Fibroblast of skin of abdomen (primary cell): ENCODE results near the gene RBBP9.
"Not testable (repeated sequence)": the region's sequence is repeated elsewhere in the genome, so short reads cannot be mapped to it uniquely, and the experiment has no call there.

Experiments used
- DNase-seq: peaks from one replicate; pipeline ENCODE4 v3.0.0-alpha.2; 2013

Gene RBBP9

GRCh38 chr20:18504479-18505060 lies 7.5 kb upstream of the RBBP9 start:
- DNase-seq: peak; percentile 13

- not testable (repeated sequence) for DNase-seq
Measured at GRCh38 chr20:18501672-18502071, 4.6 kb upstream of the RBBP9 start.

- DNase-seq: no peak
Measured at GRCh38 chr20:18497603-18498002, 578 bp upstream of the RBBP9 start.

- peak; percentile 3 for DNase-seq
Measured at GRCh38 chr20:18496042-18496441, 983 bp downstream of the RBBP9 start.

GRCh38 chr20:18488301-18488700 lies 8.7 kb downstream of the RBBP9 start:
- DNase-seq: no peak

- DNase-seq: no peak
Measured at GRCh38 chr20:18481596-18481995, 15.4 kb downstream of the RBBP9 start.

- no peak for DNase-seq
Measured at GRCh38 chr20:18477821-18478220, 19.2 kb downstream of the RBBP9 start.

GRCh38 chr20:18477218-18477617 lies 19.8 kb downstream of the RBBP9 start:
- no peak for DNase-seq

GRCh38 chr20:18466894-18467730 lies 29.9 kb downstream of the RBBP9 start, which contains the start of the genes DZANK1 and POLR3F:
Gene DZANK1 (minus strand): TSS chr20:18467030. CDS start chr20:18465358, 1,672 bp downstream.
Gene POLR3F (plus strand): TSS chr20:18467390. CDS start chr20:18467507, 117 bp downstream.
- DNase-seq: peak; percentile 96

DNA sequence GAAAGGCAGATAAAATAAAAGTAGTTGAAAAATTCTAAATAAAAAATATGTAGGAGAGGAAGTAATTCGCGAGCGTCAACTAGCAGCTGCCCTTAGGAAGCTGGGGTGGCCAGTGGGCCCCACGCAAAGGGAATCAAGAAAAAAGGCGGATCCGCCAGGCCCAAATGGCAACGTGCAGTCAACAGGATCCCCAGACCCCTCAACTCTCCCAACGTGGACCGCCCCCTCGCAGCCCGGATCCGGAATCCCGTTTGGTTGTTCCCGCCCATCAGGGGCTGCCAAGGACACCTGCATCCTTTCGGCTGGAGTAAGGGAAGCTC lies 30.5 kb downstream of the RBBP9 start:
- DNase-seq: no peak

DNA sequence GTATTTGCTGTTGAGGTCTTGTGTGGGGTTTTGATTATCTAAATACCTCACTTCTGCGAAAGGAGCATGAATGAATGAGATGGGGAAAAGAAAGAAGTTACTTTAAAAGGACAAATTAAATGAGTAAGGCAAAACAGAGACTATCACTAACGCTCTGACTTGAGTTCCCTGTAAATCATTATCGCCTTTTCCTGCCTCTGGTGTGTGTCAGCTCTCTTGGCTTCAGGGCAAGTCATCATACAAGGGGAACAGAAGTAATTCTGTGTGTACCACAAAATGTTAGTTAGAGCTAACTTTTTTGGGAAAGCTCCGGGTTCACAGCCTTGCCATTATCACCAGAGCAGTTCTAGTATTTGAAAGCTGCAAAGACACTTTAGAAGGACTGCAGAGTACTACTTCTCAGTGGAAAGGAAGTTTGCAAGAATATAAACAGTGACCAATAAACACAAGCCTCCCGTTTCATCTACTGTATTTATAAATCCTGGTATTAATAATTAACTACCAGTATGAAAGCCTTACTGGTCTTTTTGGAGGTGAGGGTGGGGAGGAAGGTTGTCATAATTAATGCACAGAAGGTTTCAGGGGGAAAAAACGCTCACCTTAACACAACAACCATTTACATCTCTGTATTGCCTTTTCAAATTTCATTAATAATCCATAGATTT lies 31.4 kb downstream of the RBBP9 start:
- no peak for DNase-seq

GRCh38 chr20:18456600-18456999 lies 40.4 kb downstream of the RBBP9 start:
- DNase-seq: no peak

DNA sequence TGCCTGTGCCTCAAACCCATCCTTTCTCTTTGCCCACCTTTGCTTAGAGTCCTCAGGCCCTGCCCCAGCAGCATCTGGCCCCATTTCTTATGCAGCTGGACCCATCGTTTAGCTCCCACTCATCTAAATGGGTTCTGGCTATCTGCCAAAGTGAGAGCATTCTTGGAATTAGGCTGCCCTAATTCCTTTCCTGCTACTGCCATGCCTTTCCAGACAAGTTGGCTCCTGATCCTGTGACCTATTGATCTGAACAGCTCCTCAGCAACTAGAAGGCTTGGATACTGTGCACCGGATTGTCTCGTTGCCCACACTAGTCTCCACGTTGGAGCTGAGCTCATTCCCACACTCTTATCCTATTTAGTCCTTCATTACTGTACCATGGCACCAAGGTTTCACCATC lies 53.1 kb downstream of the RBBP9 start:
- peak; percentile 12 for DNase-seq

- DNase-seq: no peak
Measured at GRCh38 chr20:18440403-18440802, 56.6 kb downstream of the RBBP9 start.

DNA sequence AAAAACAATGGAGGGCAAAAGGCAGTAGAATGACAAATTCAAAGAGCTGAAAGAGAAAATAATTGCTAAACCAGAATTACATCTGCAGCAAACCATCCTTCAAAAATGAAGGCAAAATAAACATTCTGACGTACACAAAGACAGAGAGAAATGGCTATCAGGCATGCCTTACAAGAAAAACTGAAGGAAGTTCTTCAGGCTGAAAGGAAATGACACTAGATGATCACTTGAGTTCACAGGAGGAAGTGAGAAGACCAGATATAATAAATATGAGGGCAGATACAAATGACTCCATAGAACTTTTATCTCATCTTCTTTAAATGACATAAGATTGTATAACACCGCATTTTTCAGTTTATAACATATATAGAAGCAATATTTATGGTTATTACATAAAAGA lies 60.2 kb downstream of the RBBP9 start:
- DNase-seq: no peak
